ENCODE data around the gene MESP2.

MESP2 gene

DNA sequence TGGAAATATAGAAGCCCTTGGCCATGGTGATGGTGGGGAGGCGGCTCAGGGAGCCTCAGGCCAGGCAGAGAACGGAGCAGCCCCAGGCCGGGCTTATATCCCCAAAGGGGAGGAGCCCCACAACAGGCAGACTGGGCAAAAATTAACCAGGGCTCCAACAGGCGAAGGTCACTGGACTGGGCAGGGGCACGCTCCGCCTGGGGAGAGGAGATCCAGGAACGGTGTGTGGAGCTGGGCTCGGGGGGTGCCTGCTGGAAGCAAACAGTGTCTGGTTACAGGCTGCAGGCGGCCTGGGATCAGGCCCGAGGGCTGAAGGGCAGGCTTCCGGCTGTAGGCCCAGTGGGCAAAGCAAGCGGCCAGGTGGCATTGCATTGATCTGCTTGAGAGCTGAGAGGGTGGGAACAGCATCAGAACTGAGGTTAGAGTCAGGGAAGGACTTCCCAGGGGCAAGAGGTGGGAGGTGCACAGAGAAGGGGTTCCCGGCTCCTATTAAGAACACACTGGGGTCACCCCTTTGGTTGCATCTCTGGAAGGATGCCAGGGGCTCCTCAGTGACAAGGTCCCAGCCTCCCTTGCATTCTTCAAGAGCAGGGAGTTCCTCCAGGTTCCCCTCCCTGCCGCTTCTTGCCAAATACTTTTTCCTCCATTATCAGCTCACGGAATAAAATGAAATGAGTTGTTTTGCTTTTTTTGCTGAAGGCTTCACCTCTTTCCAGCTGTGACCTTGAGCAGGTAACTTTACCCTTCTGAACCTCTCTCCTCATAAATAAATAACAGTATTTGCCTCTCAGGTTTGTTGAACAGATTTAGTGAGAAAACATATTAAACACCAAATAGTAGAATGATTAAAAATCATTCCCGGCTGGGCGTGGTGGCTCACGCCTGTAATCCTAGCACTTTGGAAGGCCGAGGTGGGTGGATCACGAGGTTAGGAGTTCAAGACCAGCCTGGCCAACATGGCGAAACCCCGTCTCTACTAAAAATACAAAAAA lies 30.7 kb downstream of the MESP2 start:
- POLR2A ChIA-PET, result no interaction called here
- TF ChIP-seq, protein P1, sequence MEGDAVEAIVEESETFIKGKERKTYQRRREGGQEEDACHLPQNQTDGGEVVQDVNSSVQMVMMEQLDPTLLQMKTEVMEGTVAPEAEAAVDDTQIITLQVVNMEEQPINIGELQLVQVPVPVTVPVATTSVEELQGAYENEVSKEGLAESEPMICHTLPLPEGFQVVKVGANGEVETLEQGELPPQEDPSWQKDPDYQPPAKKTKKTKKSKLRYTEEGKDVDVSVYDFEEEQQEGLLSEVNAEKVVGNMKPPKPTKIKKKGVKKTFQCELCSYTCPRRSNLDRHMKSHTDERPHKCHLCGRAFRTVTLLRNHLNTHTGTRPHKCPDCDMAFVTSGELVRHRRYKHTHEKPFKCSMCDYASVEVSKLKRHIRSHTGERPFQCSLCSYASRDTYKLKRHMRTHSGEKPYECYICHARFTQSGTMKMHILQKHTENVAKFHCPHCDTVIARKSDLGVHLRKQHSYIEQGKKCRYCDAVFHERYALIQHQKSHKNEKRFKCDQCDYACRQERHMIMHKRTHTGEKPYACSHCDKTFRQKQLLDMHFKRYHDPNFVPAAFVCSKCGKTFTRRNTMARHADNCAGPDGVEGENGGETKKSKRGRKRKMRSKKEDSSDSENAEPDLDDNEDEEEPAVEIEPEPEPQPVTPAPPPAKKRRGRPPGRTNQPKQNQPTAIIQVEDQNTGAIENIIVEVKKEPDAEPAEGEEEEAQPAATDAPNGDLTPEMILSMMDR (IDR thresholded peaks at IDR 0.05; ENCODE audit: control extremely low read depth, extremely low read depth, low read depth, missing control alignments), result no peak
- DNase-seq (ENCODE audit: extremely low spot score), result no peak
- CTCF ChIA-PET, result interaction anchor here (1.7 to 2.0 kb wide), 3 partner anchors 46 to 68 kb away, joined by 3 to 6 read pairs (median 4); no protein-coding TSS in a partner anchor

DNA sequence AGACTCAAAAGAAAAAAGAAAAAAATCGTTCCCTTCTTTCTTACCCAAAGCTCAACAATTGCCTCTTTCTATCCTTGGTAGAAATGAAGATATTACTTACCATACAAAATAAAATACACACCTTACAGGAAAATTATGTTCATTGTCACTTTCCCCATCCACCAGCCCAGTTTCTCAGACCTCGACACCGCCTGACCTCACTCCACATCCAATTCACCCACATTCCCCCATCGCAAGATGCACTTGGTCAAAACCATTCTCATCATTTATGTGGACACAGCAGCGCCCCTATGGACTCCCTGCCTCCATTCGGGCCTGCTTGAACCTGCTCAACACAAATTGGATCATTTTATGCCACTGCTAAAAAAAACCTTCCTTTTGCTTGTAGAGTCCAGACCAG lies 31.6 kb downstream of the MESP2 start:
- CTCF ChIA-PET, result interaction anchor here (1.7 to 2.0 kb wide), 2 partner anchors 47 to 67 kb away, joined by 3 to 4 read pairs; no protein-coding TSS in a partner anchor

DNA sequence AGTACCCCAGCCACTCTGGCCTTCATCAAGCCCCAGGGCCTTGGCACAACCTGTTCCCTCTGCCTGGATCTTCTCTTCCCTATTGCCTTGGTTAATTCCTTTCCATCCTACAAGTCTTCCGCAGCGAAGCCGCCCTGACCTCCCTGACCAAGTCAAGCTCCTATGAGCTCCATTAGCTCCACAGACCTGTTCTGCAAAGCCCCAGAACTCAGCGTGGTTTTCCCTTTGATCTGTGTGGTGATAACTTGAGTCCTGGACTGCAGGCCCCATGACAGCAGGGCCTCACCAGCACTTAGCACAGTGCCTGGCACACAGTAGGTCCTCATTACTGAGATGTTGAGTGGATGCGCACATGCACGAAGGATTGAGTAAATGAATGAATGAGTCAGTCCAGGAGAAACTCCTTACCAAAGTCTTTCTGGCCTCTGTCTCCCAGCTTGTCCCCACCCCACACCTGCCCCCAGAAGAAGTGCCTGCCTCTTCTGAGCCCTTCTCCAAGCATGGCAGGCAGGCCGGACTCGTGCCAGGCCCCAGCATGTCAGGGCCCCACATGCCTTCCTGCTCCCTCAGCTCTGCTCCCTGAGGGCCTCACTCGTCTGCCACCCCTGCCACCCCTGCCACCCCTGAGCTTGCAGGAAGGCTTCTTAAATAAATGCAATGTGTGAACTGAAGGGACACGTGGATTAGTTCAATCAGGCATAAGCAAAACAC lies 32.2 kb downstream of the MESP2 start:
- POLR2A ChIA-PET, result no interaction called here
- no peak for DNase-seq (ENCODE audit: extremely low spot score)
- TF ChIP-seq, protein P1 (IDR thresholded peaks at IDR 0.05; ENCODE audit: control extremely low read depth, extremely low read depth, low read depth, missing control alignments), result no peak
- CTCF ChIA-PET, result interaction anchor here (1.7 to 2.0 kb wide), 2 partner anchors 47 to 66 kb away, joined by 3 to 4 read pairs; no protein-coding TSS in a partner anchor

More for the DNA sequence above, 31.6 kb downstream of the MESP2 start:
- TF ChIP-seq, protein P1 (IDR thresholded peaks at IDR 0.05; ENCODE audit: control extremely low read depth, extremely low read depth, low read depth, missing control alignments), result no peak
- POLR2A ChIA-PET, result no interaction called here
- DNase-seq (ENCODE audit: extremely low spot score), result no peak

DNA sequence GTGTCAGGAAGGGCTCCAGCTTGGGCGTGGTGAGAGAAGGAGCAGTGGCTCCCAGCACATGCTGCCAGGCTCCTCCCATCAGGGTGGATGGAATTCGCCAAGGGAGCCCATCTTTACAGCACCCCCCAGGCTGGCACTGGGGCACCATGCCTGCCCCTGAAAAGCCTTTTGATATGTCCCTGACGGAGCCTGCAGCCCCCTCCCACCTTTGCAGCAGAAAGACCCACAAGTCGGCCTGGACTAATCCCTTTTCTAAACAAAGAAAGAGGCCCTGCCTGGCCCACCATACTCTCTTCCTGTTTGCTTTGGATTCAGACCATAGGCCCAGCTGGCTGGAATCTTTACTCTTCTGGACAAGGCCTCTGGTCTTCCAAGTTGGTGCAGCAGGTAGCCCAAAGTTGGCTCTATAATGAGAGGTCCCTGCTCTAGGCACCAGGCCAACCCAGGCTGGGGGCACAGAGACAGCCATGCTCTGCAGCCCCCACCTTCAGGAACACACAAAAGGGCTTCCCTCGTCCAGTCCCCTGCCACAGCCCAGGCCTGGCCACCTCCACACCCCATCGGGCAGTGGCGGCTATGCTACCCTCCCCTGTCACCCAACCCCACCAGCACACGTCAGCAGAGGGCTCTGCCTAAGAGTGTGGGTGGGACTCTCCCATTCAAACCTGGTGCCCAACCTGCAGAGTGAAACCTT lies 33.1 kb downstream of the MESP2 start:
- TF ChIP-seq, protein P1 (IDR thresholded peaks at IDR 0.05; ENCODE audit: control extremely low read depth, extremely low read depth, low read depth, missing control alignments), result no peak
- no peak for DNase-seq (ENCODE audit: extremely low spot score)
- CTCF ChIA-PET, result interaction anchor here (2.0 kb wide), 1 partner anchor 48 kb away, joined by 4 read pairs; no protein-coding TSS in a partner anchor
- POLR2A ChIA-PET, result no interaction called here

DNA sequence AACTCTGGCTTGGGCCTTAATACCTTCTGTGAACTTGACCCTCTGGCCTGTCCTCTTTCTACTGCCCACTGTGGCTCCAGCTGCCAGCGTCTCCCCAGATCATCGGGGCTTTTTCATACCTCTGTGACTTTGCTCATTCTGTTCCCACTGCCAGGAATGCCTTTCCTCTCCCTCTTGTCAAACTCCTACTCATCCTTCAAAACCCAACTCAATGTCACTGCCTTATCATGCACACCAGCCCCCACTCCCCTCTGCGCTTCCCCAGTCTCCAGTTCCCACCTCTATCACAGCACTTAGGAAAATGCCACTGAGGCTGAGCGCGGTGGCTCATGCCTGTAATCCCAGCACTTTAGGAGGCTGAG lies 33.6 kb downstream of the MESP2 start:
- TF ChIP-seq, protein P1 (IDR thresholded peaks at IDR 0.05; ENCODE audit: control extremely low read depth, extremely low read depth, low read depth, missing control alignments), result no peak
- CTCF ChIA-PET, result no interaction called here
- POLR2A ChIA-PET, result no interaction called here
- DNase-seq (ENCODE audit: extremely low spot score), result no peak

DNA sequence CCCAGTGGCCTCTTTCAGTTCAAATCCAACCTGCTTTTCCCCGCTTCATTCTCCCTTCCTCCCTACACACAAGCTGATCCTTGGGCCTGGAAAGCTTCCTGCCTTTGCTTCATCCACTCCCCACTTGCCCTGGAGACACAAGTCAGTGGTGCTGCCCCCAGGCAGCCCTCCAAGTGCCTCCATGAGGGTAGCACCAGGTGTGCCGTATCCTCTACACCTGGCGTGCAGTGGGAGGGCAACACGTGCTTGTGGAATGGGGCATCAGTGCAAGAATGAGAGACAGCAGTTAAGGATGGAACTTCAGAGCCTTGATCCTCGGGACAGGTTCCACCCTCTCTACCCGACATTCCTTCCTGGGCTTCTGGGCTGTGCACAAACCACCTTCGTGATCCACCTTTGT lies 34.7 kb downstream of the MESP2 start:
- TF ChIP-seq, protein P1 (IDR thresholded peaks at IDR 0.05; ENCODE audit: control extremely low read depth, extremely low read depth, low read depth, missing control alignments), result no peak
- ChIA-PET CTCF (no interaction called here), POLR2A (no interaction called here)
- no peak for DNase-seq (ENCODE audit: extremely low spot score)
